Caco-2 (cell line): Measurements from ENCODE around the gene TMEM8B. TPM values are rescaled to one million over a fixed set of nuclear protein-coding genes. Genes with fewer than 3 reads are reported as not detected.

ENCODE experiments used
- BruUV-seq: library from RNA; stranded (reverse); fragments of 400-500 nt; replicated peaks from 2 replicates; lab custom pipeline; 2021; lab: Mats Ljungman, UMichigan
- CTCF ChIA-PET: fragments of 300-600 bp; sonication (Branson Sonifier 250); formaldehyde crosslinking; loops from one replicate; lab custom pipeline; 2022; ENCODE audit warnings: antibody characterized with exemption; lab: Charles Lee
- POLR2A ChIA-PET: fragments of 300-600 bp; sonication (Branson Sonifier 250); formaldehyde crosslinking; loops from one replicate; lab custom pipeline; 2022; ENCODE audit warnings: antibody characterized with exemption; lab: Charles Lee
- DNase-seq, 2 experiments: peaks; one replicate each; pipeline versions ENCODE4 v3.0.0 to v3.0.0-alpha.2; 2020 to 2022
- H3K27me3 ChIP-seq: replicated peaks from 2 replicates; pipeline ENCODE4 v1.6.0; 2011; ENCODE audit warnings: low read length; ENCODE audit not compliant: control insufficient read depth, insufficient read depth
- H3K36me3 ChIP-seq: 2 replicates; pipeline ENCODE4 v1.5.1; 2011; ENCODE audit warnings: low read length; ENCODE audit not compliant: control insufficient read depth, insufficient read depth
- H3K4me1 ChIP-seq: fragments of 250-450 bp; sonication (Bioruptor Pico); 2 replicates; pipeline ENCODE4 v1.5.1; 2020; ENCODE audit warnings: mild to moderate bottlenecking
- H3K4me3 ChIP-seq: 2 replicates; pipeline ENCODE4 v1.5.1; 2011; ENCODE audit warnings: low read depth, mild to moderate bottlenecking, control low read depth, low read length
- H3K9me3 ChIP-seq: fragments of 250-450 bp; sonication (Bioruptor Pico); 2 replicates; pipeline ENCODE4 v1.5.1; 2020; ENCODE audit warnings: mild to moderate bottlenecking, moderate library complexity
- H3K27ac Mint-ChIP-seq: one replicate; pipeline ENCODE4 v1.8.0; 2022; ENCODE audit warnings: mixed read lengths; ENCODE audit not compliant: unreplicated experiment
- H3K27me3 Mint-ChIP-seq: one replicate; pipeline ENCODE4 v1.8.0; 2022; ENCODE audit warnings: mixed read lengths; ENCODE audit not compliant: insufficient read depth, unreplicated experiment
- H3K36me3 Mint-ChIP-seq: one replicate; pipeline ENCODE4 v1.8.0; 2022; ENCODE audit warnings: mild to moderate bottlenecking, mixed read lengths; ENCODE audit not compliant: insufficient read depth, unreplicated experiment
- H3K4me1 Mint-ChIP-seq: one replicate; pipeline ENCODE4 v1.8.0; 2022; ENCODE audit warnings: low read depth, mixed read lengths; ENCODE audit not compliant: unreplicated experiment
- H3K4me3 Mint-ChIP-seq: one replicate; pipeline ENCODE4 v1.8.0; 2022; ENCODE audit warnings: mild to moderate bottlenecking, moderate library complexity, mixed read lengths; ENCODE audit not compliant: unreplicated experiment
- H3K9me3 Mint-ChIP-seq: one replicate; pipeline ENCODE4 v1.8.0; 2022; ENCODE audit warnings: mixed read lengths; ENCODE audit not compliant: unreplicated experiment
- intact Hi-C: fragments of 100-400 bp; cut with micrococcal nuclease; formaldehyde crosslinking; loops from one replicate; pipeline ENCODE4 v1.10.0; 2022; ENCODE audit not compliant: unreplicated experiment
- total RNA-seq: library from RNA; stranded (reverse); gene quantifications from 2 replicates; pipeline ENCODE4 v1.2.3, GENCODE V29; 2022
- TF ChIP-seq, protein P1 (sequence below), 2 experiments: fragments of 200-600 bp in 1 of 2; IDR thresholded peaks; 1 replicate in 1 of 2; 2 replicates in 1 of 2; pipeline versions ENCODE4 v1.5.1 to v1.8.0; 2011 to 2022; ENCODE audit warnings: antibody characterized with exemption in 1 of 2, control low read depth in 1 of 2, inconsistent platforms in 1 of 2, low read depth in 1 of 2, low read length in 1 of 2, mild to moderate bottlenecking in 1 of 2, moderate library complexity in 1 of 2; ENCODE audit not compliant: insufficient read depth in 1 of 2, severe bottlenecking in 1 of 2, unreplicated experiment in 1 of 2

The TMEM8B gene
- total RNA-seq, 1 experiment from 2014 or later, result 4.9 TPM

DNA sequence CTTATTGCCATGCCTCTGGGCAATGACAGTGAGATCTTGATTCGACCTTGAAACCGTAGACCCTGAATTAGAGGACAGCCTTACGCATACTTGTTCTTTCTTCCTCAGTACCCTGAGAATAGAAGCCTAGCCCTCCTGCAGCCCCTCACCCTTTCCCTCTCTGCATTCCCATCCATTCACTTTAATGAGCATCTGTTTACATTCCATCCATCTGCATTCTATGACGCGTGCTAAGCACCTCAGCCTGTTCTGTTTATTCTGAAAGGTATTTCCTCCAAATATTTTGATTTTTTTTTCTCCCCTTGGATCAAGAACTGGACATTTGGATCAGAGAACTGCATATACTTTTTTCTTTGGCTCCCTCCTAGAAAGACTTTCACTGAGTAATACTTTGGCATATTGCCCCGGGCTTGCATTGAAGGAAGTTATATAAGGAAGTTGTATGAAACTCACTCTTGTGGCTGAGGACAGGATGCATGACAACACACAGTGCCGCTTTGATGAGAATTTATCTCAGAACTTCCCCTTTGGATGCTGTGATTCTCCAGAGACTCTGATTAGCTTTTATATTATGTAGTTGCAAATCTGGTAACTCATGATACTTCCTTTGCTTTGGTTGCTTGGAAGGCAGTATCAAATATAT is 15.7 kb downstream of the TMEM8B start:
- Histone ChIP-seq H3K27me3 (no peaks in the 10 kb centered on the region), H3K4me3 (no peak overlapping the region), H3K9me3 (no peaks in the 10 kb centered on the region), H3K4me1 (peaks cover 4% of the 10 kb centered on the region; the same call in 1 of the 2 replicates), H3K36me3 (no peaks in the 10 kb centered on the region)
- POLR2A ChIA-PET, result no interaction called here
- Mint-ChIP-seq H3K4me3 (no peak overlapping the region), H3K36me3 (no peaks in the 10 kb centered on the region), H3K4me1 (peaks cover 15% of the 10 kb centered on the region), H3K27ac (no peak overlapping the region), H3K27me3 (no peaks in the 10 kb centered on the region), H3K9me3 (no peaks in the 10 kb centered on the region)
- CTCF ChIA-PET, result no interaction called here
- DNase-seq, result no peak
- intact Hi-C loops, result no loop called here
- BruUV-seq, result no TSS peak
- TF ChIP-seq, protein P1, sequence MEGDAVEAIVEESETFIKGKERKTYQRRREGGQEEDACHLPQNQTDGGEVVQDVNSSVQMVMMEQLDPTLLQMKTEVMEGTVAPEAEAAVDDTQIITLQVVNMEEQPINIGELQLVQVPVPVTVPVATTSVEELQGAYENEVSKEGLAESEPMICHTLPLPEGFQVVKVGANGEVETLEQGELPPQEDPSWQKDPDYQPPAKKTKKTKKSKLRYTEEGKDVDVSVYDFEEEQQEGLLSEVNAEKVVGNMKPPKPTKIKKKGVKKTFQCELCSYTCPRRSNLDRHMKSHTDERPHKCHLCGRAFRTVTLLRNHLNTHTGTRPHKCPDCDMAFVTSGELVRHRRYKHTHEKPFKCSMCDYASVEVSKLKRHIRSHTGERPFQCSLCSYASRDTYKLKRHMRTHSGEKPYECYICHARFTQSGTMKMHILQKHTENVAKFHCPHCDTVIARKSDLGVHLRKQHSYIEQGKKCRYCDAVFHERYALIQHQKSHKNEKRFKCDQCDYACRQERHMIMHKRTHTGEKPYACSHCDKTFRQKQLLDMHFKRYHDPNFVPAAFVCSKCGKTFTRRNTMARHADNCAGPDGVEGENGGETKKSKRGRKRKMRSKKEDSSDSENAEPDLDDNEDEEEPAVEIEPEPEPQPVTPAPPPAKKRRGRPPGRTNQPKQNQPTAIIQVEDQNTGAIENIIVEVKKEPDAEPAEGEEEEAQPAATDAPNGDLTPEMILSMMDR (IDR thresholded peaks at IDR 0.05; ENCODE audit: insufficient read depth in 1 of 2, low read depth in 1 of 2, low read length in 1 of 2, severe bottlenecking in 1 of 2, unreplicated experiment in 1 of 2), result no peak

DNA sequence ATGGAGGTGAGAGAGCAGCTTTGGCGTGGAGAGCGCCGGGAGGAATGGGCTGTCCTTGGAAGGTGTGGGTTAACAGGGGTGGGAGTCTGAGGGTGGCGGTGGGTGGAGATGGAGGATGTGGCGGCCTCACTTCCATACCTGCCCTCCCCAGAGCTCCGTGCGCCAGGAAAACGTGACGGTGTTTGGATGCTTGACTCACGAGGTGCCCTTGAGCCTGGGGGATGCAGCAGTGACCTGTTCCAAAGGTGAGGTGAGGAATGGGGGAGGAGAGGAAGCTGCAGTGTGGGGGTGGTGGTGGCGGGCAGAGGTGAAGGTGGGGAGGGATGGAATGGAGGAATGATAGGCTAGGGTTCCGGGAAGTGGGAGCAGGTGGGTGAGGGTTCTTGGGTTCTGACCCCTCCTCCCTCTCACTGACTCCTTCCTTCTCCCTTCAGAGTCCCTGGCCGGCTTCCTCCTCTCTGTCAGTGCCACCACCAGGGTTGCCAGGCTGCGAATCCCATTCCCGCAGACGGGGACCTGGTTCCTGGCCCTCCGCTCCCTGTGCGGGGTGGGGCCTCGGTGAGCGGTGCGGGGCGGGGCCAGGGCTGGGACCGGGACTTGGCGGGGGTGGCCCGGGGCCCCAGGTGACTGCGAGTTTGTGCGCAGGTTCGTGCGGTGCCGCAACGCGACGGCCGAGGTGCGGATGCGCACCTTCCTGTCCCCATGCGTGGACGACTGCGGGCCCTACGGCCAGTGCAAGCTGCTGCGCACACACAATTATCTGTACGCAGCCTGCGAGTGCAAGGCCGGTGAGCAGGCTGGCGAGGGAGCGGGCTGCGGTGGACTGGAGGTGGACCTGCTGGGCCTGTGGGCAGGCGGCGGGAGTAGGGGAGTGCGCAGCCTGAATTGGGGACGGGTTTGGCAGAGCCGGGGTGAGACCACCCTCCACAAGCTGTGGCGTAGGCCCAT is 17.1 kb downstream of the TMEM8B start:
- CTCF ChIA-PET, result no interaction called here

More for the DNA sequence above, 17.1 kb downstream of the TMEM8B start:
- Mint-ChIP-seq H3K27me3 (no peaks in the 10 kb centered on the region), H3K9me3 (no peaks in the 10 kb centered on the region), H3K36me3 (no peaks in the 10 kb centered on the region), H3K27ac (no peak overlapping the region), H3K4me1 (peaks cover 7% of the 10 kb centered on the region), H3K4me3 (no peak overlapping the region)
- intact Hi-C loops, result no loop called here
- no peaks in the 10 kb centered on the region for H3K9me3 ChIP-seq
- TF ChIP-seq, protein P1 (IDR thresholded peaks at IDR 0.05; ENCODE audit: insufficient read depth in 1 of 2, low read depth in 1 of 2, low read length in 1 of 2, severe bottlenecking in 1 of 2, unreplicated experiment in 1 of 2), result no peak
- BruUV-seq, result no TSS peak
- peaks cover 4% of the 10 kb centered on the region; the same call in 1 of the 2 replicates for H3K4me1 ChIP-seq
- H3K27me3 ChIP-seq, result no peaks in the 10 kb centered on the region
- no peaks in the 10 kb centered on the region for H3K36me3 ChIP-seq
- no peak overlapping the region for H3K4me3 ChIP-seq
- DNase-seq, result no peak
- POLR2A ChIA-PET, result no interaction called here
